Measurements from ENCODE around the gene REX1BD. TPM values are rescaled to one million over a fixed set of nuclear protein-coding genes. Genes with fewer than 3 reads are reported as not detected.
A peak's percentile ranks its signal among the peaks of the same experiment; 100 is the strongest.

Gene REX1BD
- total and polyA plus RNA-seq, 2 of the 8 experiments (the other 6 are each of a cell fraction or from before 2014, with no cell fraction given), result 56.8 to 62.7 TPM

DNA sequence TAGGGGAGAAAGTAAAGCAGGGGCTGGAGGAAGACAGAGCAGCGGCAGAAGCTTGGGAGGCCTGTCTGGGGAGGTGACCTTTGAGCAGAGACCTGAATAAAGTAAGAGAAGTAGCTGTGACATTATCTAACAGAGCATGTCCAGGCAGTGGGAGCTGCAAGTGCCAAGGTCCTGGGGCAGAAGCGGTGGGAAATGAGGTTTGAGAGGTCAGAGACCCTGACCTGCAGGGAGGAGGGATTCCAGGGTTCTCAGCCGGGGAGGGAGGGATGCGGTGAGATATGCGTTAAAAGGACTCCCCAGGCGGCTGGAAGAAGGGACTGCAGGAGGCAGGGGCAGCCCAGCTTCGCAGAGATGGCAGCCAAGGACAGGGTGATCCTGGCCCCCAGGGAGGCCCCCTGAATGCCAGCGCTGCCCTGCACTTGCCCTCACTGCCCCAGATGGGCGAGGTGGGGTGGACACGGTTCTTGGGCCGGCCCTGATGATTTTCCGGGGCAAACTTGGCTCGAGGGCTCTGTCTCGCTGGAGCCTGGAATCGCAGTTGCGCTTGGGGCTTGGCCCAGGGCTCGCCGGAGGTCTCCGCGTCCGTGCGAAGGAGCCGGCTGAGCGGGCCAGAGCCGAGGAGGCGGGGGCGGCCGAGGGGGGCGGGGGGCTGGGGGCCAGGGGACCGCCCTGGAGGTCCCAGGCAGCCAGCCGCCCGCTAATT, 14.8 kb downstream of the REX1BD start:
- 8% methylated on average over 16 of the region's 32 CpGs; no CpG with 5 or more reads in 1 of the 2 experiments for WGBS, 2 experiments (ENCODE audit: extremely low coverage in 1 of 2, insufficient coverage in 1 of 2, insufficient read length in 1 of 2, insufficient replicate concordance in 2 of 2, low coverage in 1 of 2, low lambda C conversion rate in 2 of 2, missing lambda C conversion rate in 1 of 2)
- Histone ChIP-seq H2BK5ac (ENCODE audit: low read depth, low read length) (no peak overlapping the region), H3K9me3 (ENCODE audit: insufficient read depth in 2 of 2, low read depth in 1 of 2, low read length in 1 of 2) (no peaks in the 10 kb centered on the region), H2AK5ac (ENCODE audit: low read depth, low read length) (no peak overlapping the region; the same call in 1 of the 2 replicates), H3K79me2 (ENCODE audit: control insufficient read depth in 1 of 2, insufficient read depth in 2 of 2, low read length in 2 of 2) (no peaks in the 10 kb centered on the region), H4K91ac (replicated peaks; ENCODE audit: insufficient read length, low read length) (peak overlapping the region; percentile 80), H4K5ac (ENCODE audit: insufficient read length, low read depth, low read length) (no peak overlapping the region), H2BK15ac (ENCODE audit: low read length) (no peak overlapping the region), H3K27me3 (replicated peaks in 1 of 4; ENCODE audit: control insufficient read depth in 3 of 4, extremely low read depth in 1 of 4, insufficient read depth in 3 of 4, low read length in 3 of 4) (peaks cover 53 to 69% (median 66%) of the 10 kb centered on the region in 4 experiments), H3K14ac (ENCODE audit: insufficient read length) (no peak overlapping the region), H2AFZ (ENCODE audit: low read length) (no peak overlapping the region), H4K20me1 (replicated peaks in 1 of 2; ENCODE audit: control insufficient read depth in 1 of 2, insufficient read depth in 2 of 2, low read length in 2 of 2) (peaks cover 0 to 11% of the 10 kb centered on the region in 2 experiments), H3K4ac (replicated peaks; ENCODE audit: insufficient read length, low read depth, low read length) (peak overlapping the region; percentile 46), H3K4me2 (ENCODE audit: insufficient read depth in 1 of 2, low read depth in 2 of 2, low read length in 2 of 2) (peak overlapping the region; percentile 63 to 83), H3K4me1 (replicated peaks in 1 of 4; ENCODE audit: control insufficient read depth in 3 of 4, insufficient read depth in 4 of 4, low read length in 3 of 4) (peaks cover 10 to 31% (median 23%) of the 10 kb centered on the region in 4 experiments), H3K23ac (ENCODE audit: insufficient read length) (no peak overlapping the region), H3K9ac (replicated peaks in 1 of 4; ENCODE audit: extremely low read depth in 1 of 4, low read depth in 3 of 4, low read length in 3 of 4) (no peak overlapping the region), H2BK120ac (replicated peaks; ENCODE audit: low read depth, low read length) (no peak overlapping the region), H3K56ac (replicated peaks; ENCODE audit: insufficient read length, low read depth, low read length) (no peak overlapping the region), H3K23me2 (ENCODE audit: low read depth, low read length) (peaks cover 6% of the 10 kb centered on the region; the same call in 1 of the 2 replicates), H2BK12ac (ENCODE audit: low read depth, low read length) (peak overlapping the region; percentile 84; the same call in 1 of the 2 replicates), H3K4me3 (ENCODE audit: extremely low read depth in 1 of 4, insufficient read depth in 2 of 4, low read depth in 3 of 4, low read length in 4 of 4) (peak overlapping the region in 3 of 4 experiments; percentile 26 to 53 (median 36); a peak in 5 of 8 replicates), H3K79me1 (ENCODE audit: low read depth, low read length) (no peaks in the 10 kb centered on the region), H4K8ac (ENCODE audit: extremely low read depth, insufficient read depth, low read length) (peak overlapping the region; percentile 39), H2BK20ac (ENCODE audit: low read length) (no peak overlapping the region; the same call in 1 of the 2 replicates), H3K36me3 (ENCODE audit: control insufficient read depth in 2 of 4, insufficient read depth in 4 of 4, low read length in 3 of 4) (peaks cover 0 to 14% (median 0%) of the 10 kb centered on the region in 4 experiments; a peak in 1 of 8 replicates), H3K18ac (ENCODE audit: extremely low read depth, low read length) (peak overlapping the region; percentile 97), H3K27ac (ENCODE audit: low read depth, low read length) (no peak overlapping the region)
- ChIA-PET POLR2A (ENCODE audit: partially characterized antibody) (interaction anchor here (0.5 to 3.3 kb wide), 5 partner anchors 10 to 1164 kb away, joined by 3 to 23 read pairs (median 6); partner anchors contain the start of genes REX1BD and UBA52), CTCF (ENCODE audit: partially characterized antibody) (interaction anchor here (1.1 to 3.5 kb wide), 7 partner anchors 10 to 137 kb away, joined by 3 to 31 read pairs (median 5); partner anchors contain the start of gene REX1BD)
- DNase-seq (ENCODE audit: low read depth in 1 of 2, low spot score in 2 of 2) (peak in 1 of 2 experiments; percentile 74), FAIRE-seq (no peak)
- TF ChIP-seq BACH1 (IDR thresholded peaks at IDR 0.05; ENCODE audit: low read length), result no peak
- TF ChIP-seq RAD21 (IDR thresholded peaks at IDR 0.05 in 1 of 2, conservative IDR thresholded peaks at IDR 0.05 in 1 of 2; ENCODE audit: low read depth in 2 of 2, low read length in 2 of 2), result peak in 1 of 2 experiments; percentile 30; a peak in 1 of 4 replicates
- TF ChIP-seq HDAC2 (IDR thresholded peaks at IDR 0.05; ENCODE audit: borderline replicate concordance in 1 of 2, low read depth in 2 of 2, low read length in 2 of 2), result peak in 1 of 2 experiments; percentile 54; a peak in 1 of 4 replicates
- no peak for TF ChIP-seq SP2 (IDR thresholded peaks at IDR 0.05; ENCODE audit: low read length)
- no peak for TF ChIP-seq RXRA (IDR thresholded peaks at IDR 0.05; ENCODE audit: insufficient read depth, low read depth, low read length)
- TF ChIP-seq, protein P1, sequence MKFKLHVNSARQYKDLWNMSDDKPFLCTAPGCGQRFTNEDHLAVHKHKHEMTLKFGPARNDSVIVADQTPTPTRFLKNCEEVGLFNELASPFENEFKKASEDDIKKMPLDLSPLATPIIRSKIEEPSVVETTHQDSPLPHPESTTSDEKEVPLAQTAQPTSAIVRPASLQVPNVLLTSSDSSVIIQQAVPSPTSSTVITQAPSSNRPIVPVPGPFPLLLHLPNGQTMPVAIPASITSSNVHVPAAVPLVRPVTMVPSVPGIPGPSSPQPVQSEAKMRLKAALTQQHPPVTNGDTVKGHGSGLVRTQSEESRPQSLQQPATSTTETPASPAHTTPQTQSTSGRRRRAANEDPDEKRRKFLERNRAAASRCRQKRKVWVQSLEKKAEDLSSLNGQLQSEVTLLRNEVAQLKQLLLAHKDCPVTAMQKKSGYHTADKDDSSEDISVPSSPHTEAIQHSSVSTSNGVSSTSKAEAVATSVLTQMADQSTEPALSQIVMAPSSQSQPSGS (IDR thresholded peaks at IDR 0.05; ENCODE audit: low read length), result no peak
- peak; percentile 27 for TF ChIP-seq KDM4A (IDR thresholded peaks at IDR 0.05; ENCODE audit: low read depth, low read length, severe bottlenecking)
- TF ChIP-seq, protein P2, sequence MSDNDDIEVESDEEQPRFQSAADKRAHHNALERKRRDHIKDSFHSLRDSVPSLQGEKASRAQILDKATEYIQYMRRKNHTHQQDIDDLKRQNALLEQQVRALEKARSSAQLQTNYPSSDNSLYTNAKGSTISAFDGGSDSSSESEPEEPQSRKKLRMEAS (IDR thresholded peaks at IDR 0.05), result no peak
